ENCODE measurements around the gene MKLN1.

The MKLN1 gene

DNA sequence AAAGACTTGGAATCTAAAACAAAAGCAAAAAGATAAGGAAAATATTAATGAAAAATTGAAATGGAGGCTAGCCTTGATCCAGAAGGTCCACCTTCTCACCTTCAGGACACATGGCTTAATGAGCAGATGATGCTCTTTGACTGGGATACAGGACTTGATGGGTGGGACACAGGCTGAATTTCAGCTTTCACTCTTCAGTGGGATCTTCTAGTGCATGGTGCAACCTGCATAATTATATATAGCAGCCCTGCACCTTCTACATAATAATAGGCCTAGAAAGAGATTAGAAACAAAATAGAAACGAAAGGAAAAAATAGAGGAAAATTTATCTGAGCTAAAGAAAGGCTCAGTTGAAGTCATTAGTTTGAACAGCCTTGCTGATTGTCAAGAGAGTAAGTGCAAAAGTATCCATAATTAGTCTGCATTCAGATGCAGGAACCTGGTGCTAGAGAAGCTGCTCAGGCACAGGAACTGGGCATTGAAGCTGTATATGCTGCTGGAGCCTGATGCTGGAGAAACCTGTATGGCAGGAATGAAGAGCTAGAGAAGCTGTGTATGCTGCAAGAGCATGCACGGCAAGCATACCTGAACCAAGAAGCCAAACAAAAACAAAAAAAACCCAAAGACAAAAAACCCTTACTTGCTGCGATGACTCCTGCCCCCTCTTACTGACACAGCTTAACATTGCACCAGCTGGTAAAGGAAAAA, 19.4 kb downstream of the MKLN1 start:
- Histone ChIP-seq H3K9me3 (ENCODE audit: control insufficient read depth, low read length) (no peaks in the 10 kb centered on the region), H3K36me3 (ENCODE audit: control insufficient read depth, insufficient read depth, low read length) (no peaks in the 10 kb centered on the region), H3K27me3 (ENCODE audit: control insufficient read depth, insufficient read depth, low read length, poor library complexity, severe bottlenecking) (no peaks in the 10 kb centered on the region), H3K4me3 (ENCODE audit: insufficient read depth, low read depth, low read length) (no peak overlapping the region), H3K27ac (ENCODE audit: insufficient read depth, low read depth, low read length, poor library complexity, severe bottlenecking) (no peak overlapping the region), H3K4me1 (ENCODE audit: control insufficient read depth, insufficient read depth, low read length) (no peaks in the 10 kb centered on the region)
- 46 to 51% methylated on average over 3 of the region's 3 CpGs for WGBS, 2 experiments

DNA sequence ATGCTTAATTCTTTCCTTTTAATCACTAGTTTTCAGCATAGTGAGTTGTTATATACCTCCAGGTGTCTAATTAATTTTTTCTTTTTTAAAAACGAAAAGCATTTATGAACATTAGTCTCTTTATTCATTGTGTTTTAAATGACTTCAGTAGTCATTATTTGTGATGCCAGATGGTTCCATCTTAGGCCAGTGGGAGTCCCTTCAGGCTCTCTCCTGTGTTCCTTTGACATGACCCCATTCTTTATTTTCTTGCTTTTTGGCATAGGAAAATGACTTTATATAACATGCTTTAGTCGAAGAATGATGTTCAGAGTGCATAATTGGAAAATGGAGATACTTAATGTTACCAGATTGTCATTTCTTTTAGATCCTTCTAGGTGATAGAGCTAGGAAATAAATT, 24.4 kb downstream of the MKLN1 start:
- Histone ChIP-seq H3K9me3 (ENCODE audit: control insufficient read depth, low read length) (no peaks in the 10 kb centered on the region), H3K36me3 (ENCODE audit: control insufficient read depth, insufficient read depth, low read length) (no peaks in the 10 kb centered on the region), H3K27me3 (ENCODE audit: control insufficient read depth, insufficient read depth, low read length, poor library complexity, severe bottlenecking) (no peaks in the 10 kb centered on the region), H3K27ac (ENCODE audit: insufficient read depth, low read depth, low read length, poor library complexity, severe bottlenecking) (no peak overlapping the region), H3K4me1 (ENCODE audit: control insufficient read depth, insufficient read depth, low read length) (no peaks in the 10 kb centered on the region), H3K4me3 (ENCODE audit: insufficient read depth, low read depth, low read length) (no peak overlapping the region)
- 92 to 100% methylated on average over 1 to 2 of the region's 2 CpGs for WGBS, 2 experiments

DNA sequence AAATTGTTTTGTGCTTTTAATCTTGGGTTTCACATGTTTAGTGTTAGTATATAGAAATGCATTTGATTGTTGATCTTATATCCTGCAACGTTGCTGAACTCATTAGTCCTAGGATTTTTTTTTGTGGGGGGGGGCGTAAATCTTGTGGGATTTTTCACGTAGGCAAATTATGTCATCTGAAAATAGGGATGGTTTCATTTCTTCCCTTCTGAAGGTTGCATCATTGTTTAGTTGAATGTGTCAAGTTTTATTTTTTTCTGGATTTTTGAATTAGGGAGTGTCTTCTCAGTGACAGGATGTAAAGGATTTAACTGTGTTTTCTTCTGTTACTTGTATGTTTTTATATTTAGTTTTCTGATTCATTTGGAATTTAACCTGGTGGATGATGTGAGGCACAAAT, 26.7 kb downstream of the MKLN1 start:
- Histone ChIP-seq H3K4me1 (ENCODE audit: control insufficient read depth, insufficient read depth, low read length) (no peaks in the 10 kb centered on the region), H3K27ac (ENCODE audit: insufficient read depth, low read depth, low read length, poor library complexity, severe bottlenecking) (no peak overlapping the region), H3K27me3 (ENCODE audit: control insufficient read depth, insufficient read depth, low read length, poor library complexity, severe bottlenecking) (no peaks in the 10 kb centered on the region), H3K4me3 (ENCODE audit: insufficient read depth, low read depth, low read length) (no peak overlapping the region), H3K36me3 (ENCODE audit: control insufficient read depth, insufficient read depth, low read length) (no peaks in the 10 kb centered on the region), H3K9me3 (ENCODE audit: control insufficient read depth, low read length) (no peaks in the 10 kb centered on the region)
- WGBS, 2 experiments, result 90 to 92% methylated on average over 3 of the region's 3 CpGs

DNA sequence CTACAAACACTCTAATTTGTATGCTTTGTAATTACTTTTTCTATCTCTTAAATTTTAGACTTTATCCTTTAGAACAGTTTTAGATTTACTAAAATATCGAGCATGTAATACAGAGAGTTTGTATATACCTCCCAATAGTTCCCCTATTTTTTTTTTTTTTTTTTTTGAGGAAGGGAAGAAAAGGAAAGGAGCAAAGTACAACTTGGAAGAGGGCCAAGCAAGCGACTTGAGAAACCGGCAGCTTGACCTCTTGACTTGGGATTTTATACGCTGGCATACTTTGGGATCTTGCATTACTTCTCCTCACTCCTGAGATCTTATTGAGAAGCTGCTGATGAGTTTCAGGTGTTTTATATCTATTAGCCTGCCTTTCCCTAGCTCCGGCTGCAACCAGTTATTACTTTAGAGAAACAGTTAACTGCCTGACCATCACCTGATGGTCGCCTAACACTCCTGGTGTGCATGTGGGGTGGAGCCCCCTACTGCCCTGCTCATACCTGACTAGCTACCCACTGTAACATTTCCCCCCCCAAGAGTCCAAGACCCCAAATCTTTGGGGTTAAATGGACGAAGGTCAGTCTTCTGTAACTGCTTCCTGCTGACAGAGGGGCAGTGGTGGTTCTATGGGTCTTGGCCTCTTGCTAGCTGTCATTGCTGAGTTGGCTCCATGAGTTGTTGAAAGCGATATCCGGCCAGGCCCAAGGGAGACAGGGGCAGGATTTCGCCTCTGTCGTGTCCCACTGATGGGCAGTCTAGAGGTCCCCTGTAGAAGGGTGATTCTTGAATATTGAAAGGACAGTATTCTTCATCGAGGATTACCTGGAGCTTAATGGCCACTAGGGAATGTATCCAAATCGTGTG, 28.5 kb downstream of the MKLN1 start:
- H3K9me3 ChIP-seq (ENCODE audit: control insufficient read depth, low read length), result no peaks in the 10 kb centered on the region
- no peak overlapping the region for H3K4me3 ChIP-seq (ENCODE audit: insufficient read depth, low read depth, low read length)
- H3K27me3 ChIP-seq (ENCODE audit: control insufficient read depth, insufficient read depth, low read length, poor library complexity, severe bottlenecking), result no peaks in the 10 kb centered on the region
- H3K27ac ChIP-seq (ENCODE audit: insufficient read depth, low read depth, low read length, poor library complexity, severe bottlenecking), result no peak overlapping the region
- no peaks in the 10 kb centered on the region for H3K4me1 ChIP-seq (ENCODE audit: control insufficient read depth, insufficient read depth, low read length)
- H3K36me3 ChIP-seq (ENCODE audit: control insufficient read depth, insufficient read depth, low read length), result no peaks in the 10 kb centered on the region
- 95 to 98% methylated on average over 12 of the region's 13 CpGs for WGBS, 2 experiments

DNA sequence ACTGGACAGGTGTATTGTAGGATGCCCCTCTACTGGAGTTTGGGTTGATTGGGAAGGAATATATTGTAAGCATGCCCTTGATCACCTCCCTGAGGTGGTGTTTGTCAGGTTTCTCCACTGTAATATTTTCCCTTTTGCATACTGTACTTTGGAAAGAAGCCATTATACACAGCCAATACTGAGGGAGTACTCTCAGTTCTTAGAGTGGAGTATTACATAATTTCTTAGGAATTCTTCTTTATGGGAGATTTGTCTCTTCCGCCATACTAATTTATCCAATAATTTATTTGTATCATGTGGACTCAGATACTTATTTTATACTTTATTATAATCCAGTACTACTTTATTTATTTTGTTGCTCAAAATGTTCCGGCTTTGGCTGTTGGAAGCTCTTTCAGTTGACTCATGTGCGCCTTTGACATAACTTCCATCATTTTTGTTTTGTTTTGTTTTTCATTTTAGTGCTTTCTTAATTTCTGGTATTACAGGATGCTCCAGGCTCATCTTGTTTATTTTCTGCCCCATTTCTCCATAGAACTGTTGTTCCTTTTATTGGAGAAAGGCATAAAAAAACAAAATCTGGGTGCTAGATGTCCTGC, 29.7 kb downstream of the MKLN1 start:
- Histone ChIP-seq H3K9me3 (ENCODE audit: control insufficient read depth, low read length) (no peaks in the 10 kb centered on the region), H3K27me3 (ENCODE audit: control insufficient read depth, insufficient read depth, low read length, poor library complexity, severe bottlenecking) (no peaks in the 10 kb centered on the region), H3K36me3 (ENCODE audit: control insufficient read depth, insufficient read depth, low read length) (no peaks in the 10 kb centered on the region), H3K4me3 (ENCODE audit: insufficient read depth, low read depth, low read length) (no peak overlapping the region), H3K27ac (ENCODE audit: insufficient read depth, low read depth, low read length, poor library complexity, severe bottlenecking) (no peak overlapping the region), H3K4me1 (ENCODE audit: control insufficient read depth, insufficient read depth, low read length) (no peaks in the 10 kb centered on the region)
- 86 to 100% methylated on average over 2 of the region's 3 CpGs for WGBS, 2 experiments

DNA sequence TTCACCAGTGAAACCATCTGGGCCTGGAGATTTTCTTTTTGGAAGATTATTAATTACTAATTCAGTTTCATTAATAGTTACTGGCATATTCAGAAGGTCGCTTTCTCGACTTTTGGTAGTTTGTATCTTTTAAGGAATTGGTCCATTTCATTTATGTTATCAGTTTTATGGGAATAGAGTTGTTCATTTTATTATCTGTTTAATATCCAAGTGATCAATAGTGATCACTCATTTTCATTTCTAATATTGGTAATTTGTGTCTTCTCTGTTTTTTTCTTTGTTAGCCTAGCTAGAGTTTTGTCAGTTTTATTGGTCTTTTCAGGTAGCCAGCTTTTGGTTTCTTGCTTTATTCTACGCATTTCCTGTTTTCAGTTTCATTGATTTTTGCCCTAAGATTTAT, 31.0 kb downstream of the MKLN1 start:
- 81% methylated on average over 3 of the region's 3 CpGs; no CpG with 5 or more reads in 1 of the 2 experiments for WGBS, 2 experiments
- H3K9me3 ChIP-seq (ENCODE audit: control insufficient read depth, low read length), result no peaks in the 10 kb centered on the region
- no peak overlapping the region for H3K4me3 ChIP-seq (ENCODE audit: insufficient read depth, low read depth, low read length)
- no peaks in the 10 kb centered on the region for H3K27me3 ChIP-seq (ENCODE audit: control insufficient read depth, insufficient read depth, low read length, poor library complexity, severe bottlenecking)
- no peak overlapping the region for H3K27ac ChIP-seq (ENCODE audit: insufficient read depth, low read depth, low read length, poor library complexity, severe bottlenecking)
- H3K36me3 ChIP-seq (ENCODE audit: control insufficient read depth, insufficient read depth, low read length), result no peaks in the 10 kb centered on the region
- no peaks in the 10 kb centered on the region for H3K4me1 ChIP-seq (ENCODE audit: control insufficient read depth, insufficient read depth, low read length)

DNA sequence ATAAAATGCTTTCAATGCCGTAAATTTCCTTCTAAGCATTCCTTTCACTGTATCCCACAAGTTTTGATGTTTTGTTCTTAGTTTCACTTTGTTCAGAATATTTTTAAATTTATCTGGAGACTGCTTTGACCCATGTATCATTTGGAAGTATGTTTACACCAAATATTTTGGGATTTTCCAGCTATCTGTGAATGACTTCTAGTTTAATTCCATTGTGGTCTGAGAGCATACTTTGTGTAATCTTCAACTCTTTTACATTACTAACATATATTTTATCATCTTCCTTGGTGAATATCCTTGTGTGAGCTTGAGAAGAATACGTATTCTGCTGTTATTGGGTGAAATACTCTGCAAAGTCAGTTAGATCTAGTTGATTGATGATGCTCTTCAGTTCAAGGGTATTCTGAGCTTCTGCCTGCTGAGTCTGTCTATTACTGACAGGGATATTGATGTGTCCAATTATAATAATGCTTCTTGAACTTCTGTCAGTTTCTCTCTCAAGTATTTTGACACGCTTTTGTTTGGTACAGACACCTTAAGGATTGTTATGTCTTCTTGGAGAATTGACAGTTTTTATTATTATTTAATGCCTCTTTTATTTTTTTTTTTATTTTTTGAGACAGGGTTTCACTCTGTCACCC, 31.6 kb downstream of the MKLN1 start:
- H3K36me3 ChIP-seq (ENCODE audit: control insufficient read depth, insufficient read depth, low read length), result no peaks in the 10 kb centered on the region
- H3K27me3 ChIP-seq (ENCODE audit: control insufficient read depth, insufficient read depth, low read length, poor library complexity, severe bottlenecking), result no peaks in the 10 kb centered on the region
- no peak overlapping the region for H3K27ac ChIP-seq (ENCODE audit: insufficient read depth, low read depth, low read length, poor library complexity, severe bottlenecking)
- no peak overlapping the region for H3K4me3 ChIP-seq (ENCODE audit: insufficient read depth, low read depth, low read length)
- 100% methylated on average over 1 to 3 of the region's 3 CpGs for WGBS, 2 experiments
- no peaks in the 10 kb centered on the region for H3K4me1 ChIP-seq (ENCODE audit: control insufficient read depth, insufficient read depth, low read length)
- no peaks in the 10 kb centered on the region for H3K9me3 ChIP-seq (ENCODE audit: control insufficient read depth, low read length)

DNA sequence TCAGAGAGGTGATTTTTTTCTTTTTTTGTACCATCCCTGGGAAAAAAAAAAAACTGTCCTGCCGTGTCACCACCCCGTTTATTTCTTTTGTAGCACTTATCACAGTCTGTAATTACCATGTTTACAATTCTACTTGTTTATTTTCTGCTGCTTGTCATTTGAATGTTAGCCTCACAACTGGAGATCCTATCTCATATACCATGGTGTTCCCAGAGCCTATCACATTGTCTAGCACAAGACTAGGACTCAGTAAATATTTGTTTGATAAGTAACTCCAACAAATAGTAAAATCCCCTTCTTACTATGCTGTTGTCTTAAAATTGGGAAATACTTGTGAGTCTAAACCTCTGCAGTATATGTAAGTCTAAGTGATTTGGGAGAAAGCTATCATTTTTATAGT, 36.0 kb downstream of the MKLN1 start:
- Histone ChIP-seq H3K9me3 (ENCODE audit: control insufficient read depth, low read length) (no peaks in the 10 kb centered on the region), H3K36me3 (ENCODE audit: control insufficient read depth, insufficient read depth, low read length) (no peaks in the 10 kb centered on the region), H3K27ac (ENCODE audit: insufficient read depth, low read depth, low read length, poor library complexity, severe bottlenecking) (no peak overlapping the region), H3K4me1 (ENCODE audit: control insufficient read depth, insufficient read depth, low read length) (no peaks in the 10 kb centered on the region), H3K27me3 (ENCODE audit: control insufficient read depth, insufficient read depth, low read length, poor library complexity, severe bottlenecking) (no peaks in the 10 kb centered on the region), H3K4me3 (ENCODE audit: insufficient read depth, low read depth, low read length) (no peak overlapping the region)
- 87 to 100% methylated on average over 1 to 2 of the region's 2 CpGs for WGBS, 2 experiments

DNA sequence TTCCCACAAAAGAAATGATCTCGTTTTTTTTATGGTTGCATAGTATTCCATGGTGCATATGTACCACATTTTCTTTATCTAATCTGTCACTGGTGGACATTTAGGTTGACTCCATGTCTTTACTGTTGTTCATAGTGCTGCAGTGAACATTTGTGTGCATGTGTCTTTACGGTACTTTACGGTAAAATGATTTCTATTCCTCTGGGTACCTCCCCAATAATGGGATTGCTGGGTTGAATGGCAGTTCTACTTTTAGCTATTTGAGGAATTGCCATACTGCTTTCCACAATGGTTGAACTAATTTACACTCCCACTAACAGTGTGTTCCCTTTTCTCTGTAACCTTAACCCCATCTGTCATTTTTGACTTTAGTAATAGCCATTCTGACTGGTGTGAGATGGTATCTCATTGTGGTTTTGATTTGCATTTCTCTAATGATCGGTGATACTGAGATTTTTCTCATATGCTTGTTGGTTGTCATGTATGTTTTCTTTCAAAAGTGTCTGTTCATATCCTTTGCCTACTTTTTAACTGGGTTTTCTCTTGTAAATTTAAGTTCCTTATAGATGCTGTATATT, 37.2 kb downstream of the MKLN1 start:
- no peaks in the 10 kb centered on the region for H3K36me3 ChIP-seq (ENCODE audit: control insufficient read depth, insufficient read depth, low read length)
- no peak overlapping the region for H3K27ac ChIP-seq (ENCODE audit: insufficient read depth, low read depth, low read length, poor library complexity, severe bottlenecking)
- whole genome bisulfite sequencing, 2 experiments, result 95 to 99% methylated on average over 4 of the region's 4 CpGs
- no peaks in the 10 kb centered on the region for H3K27me3 ChIP-seq (ENCODE audit: control insufficient read depth, insufficient read depth, low read length, poor library complexity, severe bottlenecking)
- no peaks in the 10 kb centered on the region for H3K9me3 ChIP-seq (ENCODE audit: control insufficient read depth, low read length)
- H3K4me3 ChIP-seq (ENCODE audit: insufficient read depth, low read depth, low read length), result no peak overlapping the region
- H3K4me1 ChIP-seq (ENCODE audit: control insufficient read depth, insufficient read depth, low read length), result no peaks in the 10 kb centered on the region

All from ectodermal cell (in vitro differentiated cells).